ENCODE measurements around the gene SENP5.
A peak's percentile ranks its signal among the peaks of the same experiment; 100 is the strongest.

GRCh38 chr3:196969660-196970546 is 102.2 kb downstream of the SENP5 start:
- peak; percentile 97 for TF ChIP-seq CTCF (IDR thresholded peaks at IDR 0.05)
- TF ChIP-seq ZFX (IDR thresholded peaks at IDR 0.05; ENCODE audit: borderline replicate concordance) = no peak
